Fibroblast of skin of left biceps (primary cell): ENCODE results near the gene SH3GLB1.
A peak's percentile ranks its signal among the peaks of the same experiment; 100 is the strongest.
"Not testable (repeated sequence)": the region's sequence is repeated elsewhere in the genome, so short reads cannot be mapped to it uniquely, and the experiment has no call there.

Experiments
- DNase-seq, 2 experiments: peaks; one replicate each; pipeline ENCODE4 v3.0.0-alpha.2; 2013; ENCODE audit warnings: low read depth in 2 of 2

Gene SH3GLB1

DNA sequence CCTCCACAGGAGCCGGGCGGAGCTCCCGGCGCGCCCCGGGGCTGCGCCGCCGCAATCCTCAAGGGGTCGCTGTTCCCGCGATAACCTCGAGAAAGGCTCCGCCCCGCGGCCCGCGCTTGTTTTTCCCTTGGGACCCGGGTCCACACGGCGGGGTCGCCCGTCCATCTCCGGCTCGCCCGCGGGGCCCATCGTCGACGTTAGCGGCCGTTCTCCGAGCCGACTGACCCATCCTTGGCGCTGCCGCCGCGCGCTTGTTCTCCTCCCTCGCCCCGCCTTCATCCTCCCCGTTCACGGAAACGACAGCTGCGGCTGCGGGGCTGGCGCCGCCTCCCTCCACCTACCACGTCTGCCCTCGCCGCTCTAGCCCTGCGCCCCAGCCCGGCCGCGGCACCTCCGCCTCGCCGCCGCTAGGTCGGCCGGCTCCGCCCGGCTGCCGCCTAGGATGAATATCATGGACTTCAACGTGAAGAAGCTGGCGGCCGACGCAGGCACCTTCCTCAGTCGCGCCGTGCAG lies at the start of gene SH3GLB1:
TSS of gene SH3GLB1 (plus strand) at position 119 of the 514 bp plus-strand sequence. CDS start at position 443, 324 bp downstream.
- DNase-seq, result peak; percentile 53 to 59

DNA sequence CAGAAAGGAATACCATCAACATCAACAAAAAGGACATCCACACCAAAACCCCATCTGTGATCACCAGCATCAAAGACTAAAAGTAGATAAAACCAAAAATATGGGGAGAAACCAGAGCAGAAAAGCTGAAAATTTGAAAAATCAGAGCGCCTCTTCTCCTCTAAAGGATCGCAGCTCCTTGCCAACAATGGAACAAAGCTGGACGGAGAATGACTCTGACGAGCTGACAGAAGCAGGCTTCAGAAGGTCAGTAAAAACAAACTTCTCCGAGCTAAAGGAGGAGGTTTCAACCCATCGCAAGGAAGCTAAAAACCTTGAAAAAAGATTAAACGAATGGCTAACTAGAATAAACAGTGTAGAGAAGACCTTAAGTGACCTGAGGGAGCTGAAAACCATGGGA lies 46.0 kb upstream of the SH3GLB1 start:
- DNase-seq, result not testable (repeated sequence)

GRCh38 chr1:86666368-86666767 lies 38.0 kb upstream of the SH3GLB1 start:
- no peak for DNase-seq

- DNase-seq, result peak in 1 of 2 experiments; percentile 4
These were observed 16.8 kb upstream of the SH3GLB1 start for GRCh38 chr1:86687595-86687994.

DNA sequence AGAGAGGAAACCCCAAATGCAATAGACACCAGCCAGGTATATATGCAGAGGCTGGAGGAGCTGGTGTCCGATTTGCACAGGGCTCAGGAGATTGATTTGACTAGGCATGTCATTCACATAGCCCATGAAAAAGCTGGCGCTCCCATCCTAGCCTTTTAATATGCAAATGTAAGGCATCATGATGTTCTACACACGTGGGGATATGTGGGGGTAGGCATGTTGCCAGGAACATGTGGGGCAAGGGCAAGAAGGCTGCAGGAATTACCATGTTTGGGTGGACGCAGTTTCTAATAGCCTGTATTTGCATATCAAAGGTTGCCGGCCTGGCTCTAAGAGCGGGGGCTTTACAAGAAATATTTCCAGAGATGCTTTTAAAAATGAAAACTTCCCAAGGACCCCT lies 11.7 kb upstream of the SH3GLB1 start:
- no peak for DNase-seq

- no peak for DNase-seq
These were observed 9.0 kb upstream of the SH3GLB1 start for GRCh38 chr1:86695400-86695799.

GRCh38 chr1:86696522-86696921 lies 7.9 kb upstream of the SH3GLB1 start:
- DNase-seq, result no peak

- no peak for DNase-seq
These were observed 5.2 kb upstream of the SH3GLB1 start for GRCh38 chr1:86699186-86699585.

DNA sequence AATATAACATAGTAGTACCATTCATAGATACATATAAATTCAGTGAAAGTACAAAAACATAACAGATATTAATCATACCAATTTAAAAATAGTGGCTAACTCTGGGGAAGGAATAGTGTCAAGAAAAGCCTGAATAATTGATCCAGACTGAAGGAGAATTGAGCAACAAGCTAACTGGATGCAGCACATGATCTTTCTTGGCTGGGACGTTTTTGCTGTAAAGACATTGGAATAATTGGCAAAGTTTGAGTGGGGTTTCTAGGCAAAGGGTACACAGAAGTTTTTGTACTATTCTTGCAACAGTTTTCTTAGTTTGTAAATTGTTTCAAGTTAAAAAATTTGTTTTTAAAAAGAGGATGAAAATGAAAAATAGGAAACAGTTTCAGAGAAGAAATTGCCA lies 2.6 kb upstream of the SH3GLB1 start:
- no peak for DNase-seq

- DNase-seq, result not testable (repeated sequence)
These were observed 1.4 kb upstream of the SH3GLB1 start for GRCh38 chr1:86702954-86703494.

GRCh38 chr1:86703696-86704457 lies 499 bp upstream of the SH3GLB1 start:
- no peak for DNase-seq

DNA sequence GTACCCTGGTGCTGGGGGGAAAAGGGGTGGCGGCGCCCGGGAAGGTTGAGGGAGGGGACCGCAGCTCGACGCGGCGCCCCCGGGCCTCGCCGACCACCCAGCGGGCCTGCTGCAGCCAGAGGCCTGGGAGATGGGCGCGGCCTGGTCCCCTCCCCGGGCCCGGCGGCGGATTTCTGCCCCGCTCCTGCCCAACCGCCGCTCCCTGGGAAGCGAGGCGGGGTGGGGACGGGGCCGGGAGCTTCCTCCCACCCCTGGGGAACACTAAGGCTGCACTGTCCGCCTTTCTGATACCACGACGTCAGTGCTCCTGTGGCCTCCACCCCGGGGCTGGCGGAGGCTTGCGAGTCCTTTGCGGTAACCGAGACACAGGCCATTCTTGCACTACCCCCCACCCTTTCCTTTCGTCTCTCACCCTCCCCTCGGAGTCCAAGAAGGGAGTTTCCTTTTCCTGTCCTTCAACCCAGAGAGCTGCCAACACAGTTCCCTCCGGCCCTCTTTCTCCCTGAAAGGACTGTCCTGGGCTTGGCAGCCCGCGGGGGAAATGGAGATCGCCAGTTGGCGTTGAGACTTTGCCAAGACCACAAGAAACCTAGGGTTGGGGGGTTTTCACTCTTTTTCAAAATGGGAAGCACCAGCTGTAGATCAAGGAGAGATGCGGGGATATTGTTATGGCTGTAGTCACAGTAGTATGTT lies 742 bp downstream of the SH3GLB1 start:
- DNase-seq, result peak; percentile 3

- no peak for DNase-seq
These were observed 1.2 kb downstream of the SH3GLB1 start for GRCh38 chr1:86705665-86705985.

- no peak for DNase-seq
These were observed 1.8 kb downstream of the SH3GLB1 start for GRCh38 chr1:86706018-86706635.

GRCh38 chr1:86708920-86709319 lies 4.5 kb downstream of the SH3GLB1 start:
- no peak for DNase-seq

- no peak for DNase-seq
These were observed 7.9 kb downstream of the SH3GLB1 start for GRCh38 chr1:86712088-86712860.

GRCh38 chr1:86713477-86713876 lies 9.1 kb downstream of the SH3GLB1 start:
- no peak for DNase-seq

- no peak for DNase-seq
These were observed 9.8 kb downstream of the SH3GLB1 start for GRCh38 chr1:86714159-86714558.

GRCh38 chr1:86714561-86715244 lies 10.3 kb downstream of the SH3GLB1 start:
- DNase-seq, result no peak

- DNase-seq, result no peak
These were observed 14.4 kb downstream of the SH3GLB1 start for GRCh38 chr1:86718786-86719185.

DNA sequence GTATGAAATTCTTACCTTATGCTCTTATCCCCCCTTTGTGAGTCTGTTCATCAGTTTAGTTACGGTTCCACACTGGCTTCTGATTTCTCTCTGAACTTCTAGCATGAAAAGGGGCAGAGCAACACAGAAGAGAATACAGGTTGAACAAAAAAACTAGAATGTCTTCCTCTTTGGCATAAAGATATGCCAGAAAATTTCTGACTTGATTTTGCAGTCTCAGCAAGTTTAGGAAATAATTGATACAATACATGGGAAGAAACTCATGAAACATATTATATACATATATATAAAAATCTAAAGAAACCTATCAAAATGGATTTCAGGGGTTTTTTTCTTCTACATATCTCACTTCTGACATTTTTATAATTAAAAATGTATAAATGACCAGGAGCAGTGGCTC lies 27.0 kb downstream of the SH3GLB1 start:
- no peak for DNase-seq
